ENCODE results near the gene COMMD6. TPM values are rescaled to one million over a fixed set of nuclear protein-coding genes. Genes with fewer than 3 reads are reported as not detected.

COMMD6 gene
- total RNA-seq, 1 experiment from 2014 or later: 131 TPM

DNA sequence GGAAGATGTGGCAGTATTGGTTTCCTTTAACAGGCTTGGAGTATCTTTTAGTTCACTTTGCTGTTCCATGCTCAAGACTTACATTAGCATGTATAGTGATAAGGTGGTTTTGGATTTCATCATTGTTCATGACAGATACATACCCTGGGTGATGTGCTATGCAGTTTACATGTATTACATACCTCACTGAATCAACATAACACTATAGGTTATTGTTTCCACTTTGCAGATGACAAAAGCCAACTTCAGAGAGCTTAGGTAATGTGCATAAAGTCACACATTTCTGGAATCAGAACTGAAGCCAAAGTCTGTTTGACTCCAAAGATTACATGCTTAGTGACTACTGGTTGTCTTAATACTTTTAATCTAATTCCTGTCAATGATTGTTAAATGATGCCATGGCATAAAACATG lies 7.1 kb downstream of the COMMD6 start:
- no peak overlapping the region for H4K91ac ChIP-seq (ENCODE audit: insufficient read length, low read depth, low read length)
- H2AFZ ChIP-seq (ENCODE audit: low read length): no peak overlapping the region
- H3K4me1 Mint-ChIP-seq: peaks cover 8 to 24% of the 10 kb centered on the region in 2 experiments
- no peaks in the 10 kb centered on the region for H3K9me3 Mint-ChIP-seq
- peaks cover 28 to 60% (median 59%) of the 10 kb centered on the region in 3 experiments; a peak in 6 of 7 replicates for H3K36me3 Mint-ChIP-seq (ENCODE audit: insufficient read depth in 1 of 3, low read depth in 3 of 3)
- peaks cover 4% of the 10 kb centered on the region for H3K79me1 ChIP-seq (ENCODE audit: insufficient read depth, low read depth, low read length, poor library complexity, severe bottlenecking)
- no peaks in the 10 kb centered on the region for H3K27me3 Mint-ChIP-seq (ENCODE audit: low read depth)
- no peaks in the 10 kb centered on the region for H3K27me3 ChIP-seq (ENCODE audit: insufficient read depth, low read length)
- H3K4me1 ChIP-seq (ENCODE audit: insufficient read depth, low read length): no peaks in the 10 kb centered on the region
- no peak overlapping the region for H2BK12ac ChIP-seq (ENCODE audit: insufficient read length, low read depth, low read length)
- H3K79me2 ChIP-seq (ENCODE audit: insufficient read depth, low read length): no peaks in the 10 kb centered on the region
- no peak overlapping the region for H3K9ac ChIP-seq (ENCODE audit: extremely low read depth, insufficient read length, low read length)
- H2BK15ac ChIP-seq (ENCODE audit: low read depth, low read length): no peak overlapping the region
- TF ChIP-seq, protein P1, sequence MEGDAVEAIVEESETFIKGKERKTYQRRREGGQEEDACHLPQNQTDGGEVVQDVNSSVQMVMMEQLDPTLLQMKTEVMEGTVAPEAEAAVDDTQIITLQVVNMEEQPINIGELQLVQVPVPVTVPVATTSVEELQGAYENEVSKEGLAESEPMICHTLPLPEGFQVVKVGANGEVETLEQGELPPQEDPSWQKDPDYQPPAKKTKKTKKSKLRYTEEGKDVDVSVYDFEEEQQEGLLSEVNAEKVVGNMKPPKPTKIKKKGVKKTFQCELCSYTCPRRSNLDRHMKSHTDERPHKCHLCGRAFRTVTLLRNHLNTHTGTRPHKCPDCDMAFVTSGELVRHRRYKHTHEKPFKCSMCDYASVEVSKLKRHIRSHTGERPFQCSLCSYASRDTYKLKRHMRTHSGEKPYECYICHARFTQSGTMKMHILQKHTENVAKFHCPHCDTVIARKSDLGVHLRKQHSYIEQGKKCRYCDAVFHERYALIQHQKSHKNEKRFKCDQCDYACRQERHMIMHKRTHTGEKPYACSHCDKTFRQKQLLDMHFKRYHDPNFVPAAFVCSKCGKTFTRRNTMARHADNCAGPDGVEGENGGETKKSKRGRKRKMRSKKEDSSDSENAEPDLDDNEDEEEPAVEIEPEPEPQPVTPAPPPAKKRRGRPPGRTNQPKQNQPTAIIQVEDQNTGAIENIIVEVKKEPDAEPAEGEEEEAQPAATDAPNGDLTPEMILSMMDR (conservative IDR thresholded peaks at IDR 0.05): no peak
- no peak overlapping the region for H3K27ac ChIP-seq (ENCODE audit: insufficient read length, low read depth, low read length)
- H3K4me3 Mint-ChIP-seq: no peak overlapping the region
- no peaks in the 10 kb centered on the region for H3K23me2 ChIP-seq (ENCODE audit: insufficient read length, low read depth, low read length, poor library complexity, severe bottlenecking)
- no peak for DNase-seq
- H2BK120ac ChIP-seq (ENCODE audit: low read depth, low read length, poor library complexity, severe bottlenecking): no peak overlapping the region
- no peak overlapping the region for H2AK5ac ChIP-seq (ENCODE audit: insufficient read length, low read length)
- no peak overlapping the region for H3K56ac ChIP-seq (ENCODE audit: insufficient read length, low read depth, low read length)
- H3K4ac ChIP-seq (ENCODE audit: low read depth, low read length): no peak overlapping the region
- H4K20me1 ChIP-seq (ENCODE audit: control insufficient read depth, insufficient read depth, insufficient read length): no peaks in the 10 kb centered on the region
- no peak overlapping the region for H2BK20ac ChIP-seq (ENCODE audit: low read depth, low read length, poor library complexity, severe bottlenecking)
- H3K9me3 ChIP-seq (ENCODE audit: control insufficient read depth, low read depth, low read length): no peaks in the 10 kb centered on the region
- no peak overlapping the region; a peak in 1 of 7 replicates for H3K27ac Mint-ChIP-seq
- H4K8ac ChIP-seq (replicated peaks; ENCODE audit: insufficient read length, low read depth, low read length): no peak overlapping the region
- H3K18ac ChIP-seq (ENCODE audit: insufficient read length, low read depth, low read length): no peak overlapping the region
- no peak overlapping the region for H3T11ph ChIP-seq (ENCODE audit: low read length)
- no peak overlapping the region for H3K4me2 ChIP-seq (ENCODE audit: insufficient read depth, insufficient read length, low read length)
- no peak overlapping the region for H4K5ac ChIP-seq (ENCODE audit: insufficient read length, low read depth, low read length)
- no peak overlapping the region for H3K14ac ChIP-seq (ENCODE audit: insufficient read depth, low read length)
- H2BK5ac ChIP-seq (ENCODE audit: insufficient read length, low read length): no peak overlapping the region
- H3K23ac ChIP-seq (ENCODE audit: insufficient read length, low read depth, low read length): no peak overlapping the region

All from H9 (cell line).